ENCODE results near the gene RGS13.

The RGS13 gene, protein sequence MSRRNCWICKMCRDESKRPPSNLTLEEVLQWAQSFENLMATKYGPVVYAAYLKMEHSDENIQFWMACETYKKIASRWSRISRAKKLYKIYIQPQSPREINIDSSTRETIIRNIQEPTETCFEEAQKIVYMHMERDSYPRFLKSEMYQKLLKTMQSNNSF

DNA sequence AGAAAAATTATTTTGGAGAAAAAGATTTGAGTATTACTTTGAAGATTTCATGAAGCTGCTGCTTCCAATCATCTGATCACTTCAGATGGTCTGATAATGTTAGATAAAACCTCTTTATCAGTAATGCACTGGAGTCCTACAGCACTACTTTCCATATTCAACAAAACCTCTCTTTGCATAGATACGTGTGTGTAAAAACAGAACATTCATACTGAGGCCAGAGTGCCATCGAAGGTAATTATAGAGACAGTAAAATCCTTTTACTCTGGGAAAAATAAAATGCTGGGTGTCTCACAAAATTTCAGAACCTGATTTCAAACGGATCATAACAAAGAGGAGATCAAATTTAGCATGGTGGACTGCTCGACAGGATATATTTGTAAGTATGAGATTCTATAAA, at the start of gene RGS13:
Gene RGS13 (plus strand): TSS at position 209 of the 400 bp plus-strand sequence. CDS start 8,188 bp downstream, outside the sequence.
- no peak for DNase-seq

DNA sequence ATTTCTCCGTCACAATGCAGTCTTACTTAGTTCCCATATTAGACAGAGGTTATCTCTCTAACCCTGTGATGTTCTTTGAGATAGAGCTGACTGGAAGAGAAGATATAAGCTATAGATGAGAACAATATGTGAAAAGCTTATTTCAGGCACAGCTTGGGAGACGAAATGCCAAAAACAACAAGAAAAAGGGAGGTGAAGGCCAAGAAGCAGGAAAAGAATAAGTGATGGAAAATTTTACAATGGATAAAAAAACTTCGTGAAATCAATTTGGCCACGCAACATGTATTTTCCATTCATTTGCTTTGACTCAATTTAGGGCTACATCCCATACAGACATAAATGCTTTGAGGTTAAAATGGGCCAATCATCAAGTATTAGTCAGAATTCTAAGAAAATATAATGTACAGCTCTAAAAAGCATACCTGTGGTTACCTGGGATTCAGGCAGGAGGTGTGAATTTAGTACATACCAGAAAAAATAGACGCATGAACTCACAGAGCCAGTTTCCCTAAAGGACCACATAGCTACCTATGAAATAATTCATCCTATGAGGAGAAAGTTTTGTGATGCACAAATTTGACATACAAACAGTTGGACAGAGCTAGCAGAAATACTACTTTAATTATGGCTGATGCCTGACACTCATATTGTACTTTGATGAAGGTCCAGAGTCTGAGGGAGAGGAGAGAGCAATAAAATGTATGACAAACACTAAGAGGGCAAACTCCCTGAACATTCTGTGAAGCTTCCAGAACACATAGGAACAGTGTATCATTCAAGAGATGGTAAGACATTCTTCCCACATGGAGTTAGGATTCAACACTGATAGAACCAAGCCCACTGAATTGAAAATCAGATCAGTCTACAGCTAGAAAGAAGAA, 48.3 kb upstream of the RGS13 start:
- DNase-seq, result no peak

DNA sequence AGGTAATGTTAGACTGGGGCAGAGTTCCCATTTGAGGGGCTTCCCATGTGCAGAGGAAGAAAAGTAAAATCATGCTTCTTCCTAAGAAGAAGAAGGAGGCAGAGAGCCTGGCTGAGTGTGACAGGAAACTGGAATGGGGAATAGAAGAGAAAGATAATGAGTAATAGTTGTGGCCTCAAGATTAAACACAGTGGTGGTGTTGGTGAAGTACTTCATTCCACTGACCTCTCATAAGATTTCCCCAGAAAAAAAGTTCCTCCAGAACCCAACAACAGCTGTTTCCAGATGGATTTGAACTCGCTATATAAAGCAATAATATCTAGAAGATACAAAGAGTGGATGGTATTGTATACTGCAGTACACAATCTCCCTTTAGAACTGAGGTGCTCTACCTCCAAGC, 47.4 kb upstream of the RGS13 start:
- DNase-seq, result no peak

DNA sequence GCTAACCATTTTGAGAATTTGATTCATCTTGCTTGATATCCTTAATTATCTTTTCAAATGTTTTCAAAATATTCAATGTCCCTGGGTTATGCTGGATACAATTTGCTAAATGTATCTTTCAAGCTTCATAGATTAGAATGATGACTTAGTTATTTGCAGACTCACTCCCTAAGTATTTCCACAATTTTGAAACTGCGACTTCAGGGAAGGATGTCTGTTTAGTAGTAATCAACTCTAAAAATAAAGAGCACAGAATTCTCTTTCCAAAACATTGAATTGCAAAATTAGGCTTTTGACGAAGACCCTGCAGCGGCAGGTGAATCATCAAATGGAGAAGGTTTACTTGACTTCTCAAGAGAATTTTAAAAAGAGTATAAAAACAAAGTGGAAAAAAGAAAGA, 46.1 kb upstream of the RGS13 start:
- no peak for DNase-seq

DNA sequence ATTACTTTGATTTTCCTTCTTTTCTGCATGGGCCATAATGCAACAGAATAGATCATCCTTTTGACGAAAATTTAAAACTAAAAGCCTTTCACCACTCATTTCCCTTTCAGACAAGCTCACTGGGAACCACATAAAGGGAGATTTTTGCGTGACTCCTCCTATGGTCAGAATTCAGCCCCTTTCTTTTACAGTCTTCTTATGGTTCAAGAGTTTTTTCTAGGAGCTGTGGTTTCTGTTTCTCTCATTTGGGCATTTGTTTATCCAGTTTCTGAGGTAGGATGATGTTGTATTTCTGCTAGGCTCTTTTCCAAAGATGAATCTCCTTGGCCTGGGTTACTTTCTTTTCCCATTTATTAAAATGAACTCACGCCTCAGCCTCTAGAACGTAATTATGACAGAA, 43.4 kb upstream of the RGS13 start:
- no peak for DNase-seq

DNA sequence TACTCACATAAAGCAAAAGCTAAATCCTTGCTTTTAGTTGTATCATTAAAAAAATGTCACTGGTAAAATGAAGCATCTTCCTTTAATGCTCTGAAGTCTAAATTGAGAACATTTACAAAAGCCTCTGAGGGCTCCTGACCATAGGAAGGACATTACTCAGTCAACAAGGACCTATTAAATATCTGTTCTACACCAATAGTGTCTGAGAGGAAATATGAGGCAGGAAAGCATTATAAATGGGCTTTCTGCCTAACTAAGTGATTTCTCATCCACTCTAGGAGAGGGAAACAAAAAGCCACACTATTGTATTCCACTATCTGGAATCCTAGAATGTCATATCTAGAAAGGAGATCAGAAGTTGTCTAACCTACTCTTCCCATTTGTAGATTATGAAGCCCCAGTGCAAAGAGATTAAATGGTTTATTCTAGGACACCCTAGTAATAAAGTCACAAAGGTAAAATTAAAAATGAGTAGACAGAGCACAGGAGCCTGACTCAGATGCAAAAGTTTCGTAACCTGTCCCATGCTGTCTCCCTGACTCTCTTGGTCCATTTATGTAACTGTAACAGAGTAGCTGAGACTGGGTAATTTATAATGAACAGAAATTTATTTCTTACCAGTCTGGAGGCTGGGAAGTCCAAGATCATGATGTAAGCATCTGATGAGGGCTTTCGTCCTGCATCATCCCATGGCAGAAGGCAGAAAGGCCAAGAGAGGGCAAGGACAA, 42.8 kb upstream of the RGS13 start:
- DNase-seq, result no peak

DNA sequence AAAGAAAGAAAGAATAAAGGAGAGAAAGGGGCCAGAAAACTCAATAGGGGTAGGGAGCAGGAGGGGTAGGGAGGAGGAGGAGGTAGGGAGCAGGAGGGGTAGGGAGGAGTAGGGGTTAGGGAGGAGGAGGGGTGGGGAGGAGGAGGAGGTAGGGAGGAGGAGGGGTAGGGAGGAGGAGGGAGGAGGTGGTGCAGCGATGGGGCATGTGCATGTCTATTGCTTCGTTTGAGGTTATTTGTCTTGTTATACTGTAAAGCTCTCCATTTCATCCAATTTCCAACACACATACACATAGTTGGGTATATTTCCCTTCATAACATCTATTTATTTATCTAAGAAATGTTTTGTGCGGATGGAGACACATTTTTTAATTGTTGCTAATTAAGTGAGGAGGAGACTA, 40.6 kb upstream of the RGS13 start:
- DNase-seq, result no peak

DNA sequence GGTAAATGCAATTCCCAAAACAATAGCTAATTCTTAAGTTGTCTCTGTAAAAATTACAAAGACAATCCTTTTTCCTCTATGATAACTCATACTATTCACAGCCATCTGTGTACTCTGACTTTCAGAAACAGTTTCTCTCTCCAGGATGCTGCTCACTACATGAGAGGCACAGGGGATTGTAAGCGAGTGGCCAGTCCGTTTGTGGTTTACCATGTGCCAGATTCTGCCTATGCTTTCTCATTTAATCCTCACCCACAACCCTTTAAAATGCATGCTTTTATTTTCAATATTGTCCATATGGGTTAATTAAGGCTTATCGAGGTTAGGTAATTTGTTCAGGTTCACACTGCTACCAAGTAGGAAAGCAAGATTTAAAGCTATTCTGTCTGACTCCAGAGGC, 37.4 kb upstream of the RGS13 start:
- no peak for DNase-seq

DNA sequence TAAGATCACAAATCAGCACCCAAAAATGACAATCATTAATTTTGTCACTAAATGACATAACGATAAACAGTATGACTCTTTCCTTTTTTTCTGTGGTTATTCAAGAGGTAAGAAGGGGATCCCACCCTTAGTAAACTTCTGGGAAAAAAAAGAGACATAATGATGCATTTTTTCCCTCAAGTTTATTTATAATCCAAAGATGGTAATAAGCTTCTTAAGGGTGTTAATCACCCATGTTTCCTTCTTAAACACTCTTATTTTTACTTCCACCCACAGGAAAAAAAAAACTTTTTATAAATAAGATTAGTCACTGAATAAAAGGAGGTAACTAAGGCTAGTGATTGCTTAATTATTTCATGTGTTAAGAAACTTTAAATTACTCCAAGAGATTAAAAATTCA, 35.7 kb upstream of the RGS13 start:
- DNase-seq, result no peak

DNA sequence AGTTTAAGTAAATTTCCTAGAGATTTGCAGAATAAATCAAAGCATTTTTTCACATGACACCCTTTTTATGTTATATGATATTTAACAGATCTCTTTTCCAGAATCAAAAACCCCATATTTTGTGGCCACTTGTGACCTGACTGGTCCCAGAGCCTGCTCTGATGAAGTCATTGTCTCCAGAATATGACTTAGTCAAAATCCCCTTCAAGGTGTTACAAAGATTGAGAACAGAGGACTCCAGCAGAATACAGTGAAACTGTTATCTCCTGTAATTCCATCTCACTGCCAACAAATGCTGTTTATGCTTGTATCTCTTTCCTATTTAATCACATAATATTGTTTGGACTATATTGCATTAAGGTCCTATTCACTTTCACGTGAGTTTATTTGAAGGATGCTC, 34.8 kb upstream of the RGS13 start:
- DNase-seq, result no peak

DNA sequence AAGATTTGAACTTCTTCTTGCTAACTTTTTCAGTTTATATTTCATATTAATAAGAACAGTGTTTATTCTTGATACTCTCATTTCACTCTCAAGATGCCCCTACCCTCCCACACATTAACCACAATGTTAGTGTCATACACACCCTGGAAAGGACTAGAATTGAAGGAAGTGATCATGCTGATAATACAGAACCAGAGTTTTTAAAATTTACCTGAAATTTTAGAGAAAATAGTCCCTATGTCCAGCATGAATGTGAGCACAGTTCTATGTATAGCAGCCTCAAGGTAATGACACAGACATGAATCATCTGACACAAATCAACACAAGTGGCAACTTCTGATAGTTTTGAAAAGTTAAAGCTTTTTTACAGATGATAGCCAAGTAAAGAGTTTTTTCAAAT, 34.4 kb upstream of the RGS13 start:
- no peak for DNase-seq

DNA sequence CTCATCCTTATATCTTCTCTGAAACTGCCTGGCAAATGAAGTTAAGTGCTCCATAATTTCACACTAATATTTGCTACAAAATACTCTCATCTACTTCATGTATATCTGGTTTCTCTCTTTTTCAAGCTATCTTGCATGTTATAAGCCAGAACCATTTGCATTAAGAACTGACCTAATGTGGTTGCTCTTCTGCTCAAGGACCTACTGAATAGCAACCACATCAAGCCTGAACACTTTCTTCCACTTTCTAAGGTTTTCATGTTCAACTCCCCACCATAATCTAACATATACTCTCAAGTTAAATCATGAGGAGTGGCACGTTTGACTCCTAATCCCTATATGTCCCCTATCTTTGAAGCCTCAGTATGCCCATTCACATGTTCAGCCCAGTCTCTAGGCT, 33.2 kb upstream of the RGS13 start:
- DNase-seq, result no peak

DNA sequence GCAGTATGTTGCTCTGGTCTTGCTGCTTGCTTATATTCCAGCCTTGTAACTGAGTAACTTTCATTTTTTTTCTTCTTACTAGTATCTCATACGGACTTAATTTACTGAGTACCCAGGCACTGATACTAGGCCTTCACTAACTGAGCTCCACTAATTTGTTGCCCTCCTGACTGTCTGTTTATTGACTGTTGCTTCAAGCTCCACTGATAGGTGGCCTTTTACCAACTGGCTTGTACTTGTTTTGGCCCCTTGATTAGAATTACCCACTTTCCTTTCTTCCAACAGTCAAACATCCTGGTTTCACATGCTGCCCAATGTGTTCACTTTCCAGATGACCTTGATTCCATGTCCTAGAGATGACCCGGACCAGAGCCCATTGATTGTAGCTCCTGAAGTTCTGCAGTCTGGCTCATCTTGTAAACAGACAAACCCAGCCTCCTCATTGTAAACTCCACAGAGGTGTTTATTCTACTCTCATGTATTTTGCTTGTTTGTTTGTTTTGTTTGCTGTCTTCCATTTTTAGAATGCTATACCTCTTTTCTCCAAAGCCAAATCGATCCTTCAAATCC, 32.6 kb upstream of the RGS13 start:
- DNase-seq, result no peak

DNA sequence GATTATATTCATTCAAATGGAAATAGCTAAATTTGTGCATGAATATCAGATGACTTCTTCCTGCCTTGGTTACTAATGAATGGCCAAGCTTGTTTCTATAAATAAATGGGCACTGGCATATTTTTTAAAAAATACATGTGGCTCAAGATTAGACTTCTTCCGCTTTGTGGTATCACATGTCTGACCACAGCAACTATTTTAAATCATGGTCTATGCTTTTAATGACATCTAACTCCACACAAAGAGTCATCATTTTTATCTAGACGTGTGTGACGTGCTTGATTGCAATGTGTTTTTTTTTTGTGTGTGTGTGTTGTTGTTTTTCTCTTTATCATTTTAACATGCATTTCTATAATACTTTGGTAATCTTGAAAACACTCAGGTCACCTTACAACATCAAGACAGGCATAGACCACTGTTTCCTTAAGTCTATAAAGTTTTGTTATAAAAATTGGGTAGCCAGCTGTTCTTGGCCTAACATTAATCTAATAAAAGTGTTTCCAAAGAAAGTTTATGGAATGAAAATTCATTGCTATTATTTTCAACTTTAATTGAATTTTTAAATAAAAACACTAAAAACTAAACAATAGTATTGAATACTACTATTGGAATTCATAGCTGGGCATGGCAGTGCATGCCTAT, 30.8 kb upstream of the RGS13 start:
- no peak for DNase-seq

DNA sequence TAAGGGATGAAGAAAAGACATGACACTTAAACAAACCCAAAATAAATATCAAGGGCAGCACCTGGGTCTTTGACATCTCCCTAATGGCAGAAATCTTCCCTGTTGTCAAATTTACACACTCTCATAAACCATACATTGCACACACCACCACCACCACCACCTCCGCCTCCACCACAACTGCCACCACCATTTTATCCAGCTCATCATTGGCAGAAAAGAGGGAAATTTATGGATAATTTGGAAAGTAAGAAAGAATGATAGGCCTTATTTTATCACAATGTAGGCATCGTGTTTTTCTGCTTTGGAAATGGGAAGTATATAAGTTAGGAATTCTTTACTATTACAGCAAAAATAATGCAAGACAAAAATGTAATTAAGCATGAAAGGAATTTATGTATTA, 27.3 kb upstream of the RGS13 start:
- DNase-seq, result no peak

DNA sequence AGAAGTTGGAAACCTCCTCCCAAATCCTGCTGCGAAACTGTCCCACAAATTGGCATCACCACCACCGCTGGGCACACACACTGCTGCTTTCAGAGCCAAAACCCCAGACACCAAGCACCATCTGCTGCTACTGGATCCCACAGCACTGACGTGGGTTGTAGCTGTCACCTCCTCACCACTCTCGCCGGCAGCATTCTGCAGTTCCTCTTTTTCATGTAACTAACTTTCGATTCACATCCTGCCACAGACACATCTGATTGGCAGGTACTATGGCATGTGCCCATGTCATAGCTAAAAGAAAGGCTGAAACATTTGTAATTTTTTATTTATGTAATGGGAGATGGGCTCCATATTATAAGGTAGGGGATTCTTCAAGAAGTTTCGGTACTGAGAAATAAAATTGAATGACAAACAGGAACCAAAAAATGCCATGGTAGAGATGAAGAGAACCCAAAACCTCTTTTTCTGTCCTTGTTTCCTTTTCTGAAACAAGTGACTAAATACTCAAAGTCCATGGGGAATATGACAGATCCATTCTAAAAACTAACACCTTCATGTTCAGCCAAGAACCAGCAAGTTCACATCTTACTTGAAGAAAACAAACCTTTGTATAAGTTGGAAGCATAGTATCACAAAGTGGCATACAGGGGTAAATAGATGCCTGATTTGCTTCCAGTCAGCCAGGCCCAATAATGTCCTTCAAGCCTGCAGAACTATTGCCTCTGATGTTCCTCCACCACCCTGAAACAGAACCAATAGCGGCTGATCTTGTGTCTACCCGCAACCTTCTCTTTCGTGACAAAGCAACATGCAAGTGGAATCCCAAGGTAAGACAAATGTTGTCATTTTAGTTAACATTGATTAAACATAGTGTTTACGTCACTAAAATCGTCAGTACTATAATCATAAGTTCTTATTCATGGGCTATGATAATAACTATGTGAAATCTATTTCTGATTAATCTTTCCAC, 26.6 kb upstream of the RGS13 start:
- no peak for DNase-seq

DNA sequence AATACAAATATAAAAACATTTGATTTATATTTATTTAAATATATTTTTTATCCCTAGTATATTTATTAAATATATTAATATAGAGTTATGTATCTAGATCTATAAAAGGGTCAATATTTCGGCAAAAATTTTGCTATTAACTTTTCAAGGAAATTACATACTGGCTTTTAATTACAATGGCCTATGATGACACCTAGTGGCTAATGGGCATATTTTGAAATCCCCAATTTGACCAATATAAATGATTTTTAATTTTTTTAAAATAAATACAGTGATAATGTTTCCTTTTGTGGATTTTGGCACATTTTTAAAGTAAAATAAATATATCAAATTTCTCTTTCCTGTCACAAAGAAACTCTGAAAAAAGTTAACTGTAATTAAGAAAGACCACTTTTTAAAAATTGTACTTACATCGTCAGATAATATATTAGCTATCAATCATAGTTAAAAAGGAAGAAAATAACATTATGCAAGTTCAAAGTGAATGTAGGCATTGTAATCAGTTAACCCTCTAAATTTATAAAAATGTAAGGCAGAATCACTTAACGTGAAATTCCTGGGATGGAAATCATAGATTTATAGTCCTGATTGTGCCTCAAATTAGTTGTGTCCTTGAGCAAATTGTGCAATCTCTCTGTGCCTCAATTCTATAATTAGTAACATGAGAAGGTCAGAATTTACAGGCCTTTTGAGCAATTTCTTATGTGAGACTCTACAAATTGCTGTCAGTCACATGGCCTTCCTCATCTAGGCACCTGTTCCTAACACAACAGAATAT, 25.6 kb upstream of the RGS13 start:
- no peak for DNase-seq

DNA sequence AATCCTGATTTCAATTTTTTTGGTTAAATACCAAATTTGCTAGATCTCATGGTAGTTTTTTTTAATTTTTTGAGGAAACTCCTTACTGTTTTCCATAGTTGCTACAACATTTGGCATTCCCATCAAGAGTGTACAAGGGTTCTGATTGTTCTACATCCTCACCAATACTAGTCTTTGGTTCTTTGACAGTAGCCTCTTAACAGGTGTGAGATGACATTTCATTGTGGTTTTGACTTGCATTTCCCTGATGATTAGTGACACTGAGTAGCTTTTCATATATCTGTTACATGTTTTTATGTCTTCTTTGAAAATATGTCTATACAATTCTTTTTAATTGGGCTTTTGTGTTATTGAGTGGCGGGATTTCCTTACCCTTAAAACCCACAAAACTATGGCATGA, 20.9 kb upstream of the RGS13 start:
- no peak for DNase-seq

DNA sequence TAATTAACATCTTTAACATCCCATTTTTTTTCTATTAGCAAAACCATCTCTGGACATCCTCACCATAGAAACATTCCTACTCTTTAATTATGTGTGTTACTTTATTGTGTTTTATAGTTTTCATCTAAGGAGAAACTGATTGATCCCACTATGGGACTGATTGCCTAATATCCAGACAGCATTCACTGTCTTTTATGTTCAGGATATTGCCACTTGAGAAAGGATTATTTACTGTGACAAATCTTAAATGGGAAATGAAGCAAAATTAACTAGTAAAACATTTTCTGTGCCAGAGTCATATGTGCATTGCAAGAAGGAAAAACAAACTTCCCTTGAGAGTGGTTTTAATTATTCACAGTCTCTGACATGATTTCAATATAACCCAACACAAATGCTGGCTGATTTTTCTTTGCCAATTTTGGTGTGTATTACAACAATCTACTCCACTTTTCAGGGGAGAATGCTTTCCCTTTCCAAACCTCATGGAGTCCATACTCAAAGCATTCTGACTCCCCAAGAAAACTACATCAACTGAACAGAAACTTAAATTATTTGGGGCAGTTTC, 15.8 kb upstream of the RGS13 start:
- DNase-seq, result no peak

DNA sequence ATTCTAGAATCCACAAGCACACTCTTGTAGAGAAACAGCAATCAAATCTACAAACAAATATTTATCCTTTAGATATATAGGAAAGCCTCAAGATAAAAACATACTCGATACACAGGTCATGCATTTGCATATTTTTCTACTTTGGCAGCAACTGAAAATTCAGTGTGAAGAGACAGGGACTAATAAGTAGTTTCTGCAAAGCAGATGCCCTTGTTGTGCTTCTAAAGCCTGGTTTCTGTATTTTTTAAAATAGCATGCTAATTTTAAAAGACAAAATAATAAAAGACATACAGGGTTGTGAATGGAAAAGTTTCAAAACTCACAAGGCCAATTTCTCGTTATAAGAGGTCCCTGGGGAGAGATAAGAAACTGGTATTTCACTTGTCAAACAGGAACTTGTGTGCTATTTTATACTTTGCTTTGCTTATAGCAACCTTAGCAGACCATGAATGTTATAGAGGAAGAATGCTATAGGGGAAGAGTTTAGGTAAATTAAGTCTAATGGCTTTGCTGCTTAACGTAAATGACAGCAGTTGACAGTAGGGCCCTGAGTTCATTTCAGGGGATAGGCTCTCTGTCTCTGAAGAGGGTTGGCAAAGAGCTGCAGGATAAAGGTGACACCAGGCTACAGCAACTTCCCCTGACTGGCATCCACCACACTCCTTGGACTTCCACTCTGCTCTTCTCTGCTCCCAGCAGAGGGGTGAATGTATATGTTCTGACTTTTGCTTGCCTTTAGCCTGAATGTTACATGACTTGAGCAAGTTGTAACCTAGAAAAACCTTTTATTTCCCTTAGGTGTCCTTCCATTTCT, 9.4 kb upstream of the RGS13 start:
- no peak for DNase-seq

All from NCI-H748 treated with DMSO at 0.1 percent for 48 hours (cell line).